ENCODE data around the gene ATP2B2.

The ATP2B2 gene

GRCh38 chr3:10407361-10407760, 98.0 kb downstream of the ATP2B2 start:
- no peaks in the 10 kb centered on the region for H4K20me1 ChIP-seq (ENCODE audit: insufficient read depth, low read length)
- H3K4me3 ChIP-seq (ENCODE audit: low read length): no peak overlapping the region
- H3K36me3 ChIP-seq (replicated peaks; ENCODE audit: low read depth, low read length): no peaks in the 10 kb centered on the region
- H3K27me3 ChIP-seq (ENCODE audit: low read depth, low read length): no peaks in the 10 kb centered on the region
- H3K9ac ChIP-seq (ENCODE audit: low read length): no peak overlapping the region
- H3K4me2 ChIP-seq (ENCODE audit: low read length): no peak overlapping the region
- H2AFZ ChIP-seq (ENCODE audit: low read depth, low read length): no peak overlapping the region
- no peaks in the 10 kb centered on the region for H3K4me1 ChIP-seq (ENCODE audit: low read length)
- H3K27ac ChIP-seq (ENCODE audit: low read length): no peak overlapping the region
- TF ChIP-seq EZH2phosphoT487 (IDR thresholded peaks at IDR 0.05; ENCODE audit: low read depth) (no peak), CTCF (IDR thresholded peaks at IDR 0.05; ENCODE audit: low read depth, low read length) (no peak)
- H3K9me3 ChIP-seq (ENCODE audit: insufficient read depth, low read length): no peaks in the 10 kb centered on the region
- H3K79me2 ChIP-seq (ENCODE audit: low read length): no peaks in the 10 kb centered on the region

GRCh38 chr3:10406414-10406813, 99.0 kb downstream of the ATP2B2 start:
- Histone ChIP-seq H4K20me1 (ENCODE audit: insufficient read depth, low read length) (no peaks in the 10 kb centered on the region), H3K9ac (ENCODE audit: low read length) (no peak overlapping the region), H2AFZ (ENCODE audit: low read depth, low read length) (no peak overlapping the region), H3K79me2 (ENCODE audit: low read length) (no peaks in the 10 kb centered on the region), H3K27ac (ENCODE audit: low read length) (no peak overlapping the region), H3K36me3 (replicated peaks; ENCODE audit: low read depth, low read length) (no peaks in the 10 kb centered on the region), H3K4me1 (ENCODE audit: low read length) (no peaks in the 10 kb centered on the region), H3K9me3 (ENCODE audit: insufficient read depth, low read length) (no peaks in the 10 kb centered on the region), H3K27me3 (ENCODE audit: low read depth, low read length) (no peaks in the 10 kb centered on the region), H3K4me3 (ENCODE audit: low read length) (no peak overlapping the region), H3K4me2 (ENCODE audit: low read length) (no peak overlapping the region)
- TF ChIP-seq EZH2phosphoT487 (IDR thresholded peaks at IDR 0.05; ENCODE audit: low read depth) (no peak), CTCF (IDR thresholded peaks at IDR 0.05; ENCODE audit: low read depth, low read length) (no peak)

GRCh38 chr3:10405816-10406215, 99.6 kb downstream of the ATP2B2 start:
- Histone ChIP-seq H3K4me1 (ENCODE audit: low read length) (no peaks in the 10 kb centered on the region), H3K27me3 (ENCODE audit: low read depth, low read length) (no peaks in the 10 kb centered on the region), H2AFZ (ENCODE audit: low read depth, low read length) (no peak overlapping the region), H3K4me3 (ENCODE audit: low read length) (no peak overlapping the region), H3K27ac (ENCODE audit: low read length) (no peak overlapping the region), H3K9me3 (ENCODE audit: insufficient read depth, low read length) (no peaks in the 10 kb centered on the region), H3K79me2 (ENCODE audit: low read length) (no peaks in the 10 kb centered on the region), H4K20me1 (ENCODE audit: insufficient read depth, low read length) (no peaks in the 10 kb centered on the region), H3K9ac (ENCODE audit: low read length) (no peak overlapping the region), H3K36me3 (replicated peaks; ENCODE audit: low read depth, low read length) (no peaks in the 10 kb centered on the region), H3K4me2 (ENCODE audit: low read length) (no peak overlapping the region)
- TF ChIP-seq EZH2phosphoT487 (IDR thresholded peaks at IDR 0.05; ENCODE audit: low read depth) (no peak), CTCF (IDR thresholded peaks at IDR 0.05; ENCODE audit: low read depth, low read length) (no peak)

DNA sequence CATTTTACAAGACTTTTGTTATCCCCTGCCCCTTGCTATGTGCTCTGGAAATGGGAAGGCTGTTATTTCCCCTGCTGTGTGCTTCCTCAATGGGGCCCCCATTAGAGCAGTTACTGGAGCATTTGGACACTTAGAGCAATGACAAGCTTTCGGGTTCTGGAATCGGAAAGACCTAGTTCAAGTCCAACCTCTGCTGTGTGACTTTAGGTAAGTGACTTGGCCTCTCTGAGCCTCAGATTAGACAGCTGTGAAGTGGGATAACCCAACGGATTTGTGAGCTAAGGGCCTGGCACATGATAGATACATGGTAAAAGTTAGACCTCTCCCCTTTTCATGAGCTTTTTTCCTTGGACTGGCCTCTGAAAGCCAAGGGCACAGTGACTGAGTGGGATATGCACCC, 100.5 kb downstream of the ATP2B2 start:
- no peaks in the 10 kb centered on the region for H3K9me3 ChIP-seq (ENCODE audit: insufficient read depth, low read length)
- no peaks in the 10 kb centered on the region for H3K4me1 ChIP-seq (ENCODE audit: low read length)
- TF ChIP-seq EZH2phosphoT487 (IDR thresholded peaks at IDR 0.05; ENCODE audit: low read depth) (no peak), CTCF (IDR thresholded peaks at IDR 0.05; ENCODE audit: low read depth, low read length) (no peak)
- no peak overlapping the region for H2AFZ ChIP-seq (ENCODE audit: low read depth, low read length)
- H3K79me2 ChIP-seq (ENCODE audit: low read length): no peaks in the 10 kb centered on the region
- H3K4me3 ChIP-seq (ENCODE audit: low read length): no peak overlapping the region
- H3K4me2 ChIP-seq (ENCODE audit: low read length): no peak overlapping the region
- H3K27me3 ChIP-seq (ENCODE audit: low read depth, low read length): no peaks in the 10 kb centered on the region
- H3K9ac ChIP-seq (ENCODE audit: low read length): no peak overlapping the region
- no peaks in the 10 kb centered on the region for H4K20me1 ChIP-seq (ENCODE audit: insufficient read depth, low read length)
- H3K36me3 ChIP-seq (replicated peaks; ENCODE audit: low read depth, low read length): no peaks in the 10 kb centered on the region
- no peak overlapping the region for H3K27ac ChIP-seq (ENCODE audit: low read length)
